ENCODE data around the gene MRTFA.

GRCh38 chr22:40400159-40400558, 236.4 kb downstream of the MRTFA start:
- TF ChIP-seq, protein P1, sequence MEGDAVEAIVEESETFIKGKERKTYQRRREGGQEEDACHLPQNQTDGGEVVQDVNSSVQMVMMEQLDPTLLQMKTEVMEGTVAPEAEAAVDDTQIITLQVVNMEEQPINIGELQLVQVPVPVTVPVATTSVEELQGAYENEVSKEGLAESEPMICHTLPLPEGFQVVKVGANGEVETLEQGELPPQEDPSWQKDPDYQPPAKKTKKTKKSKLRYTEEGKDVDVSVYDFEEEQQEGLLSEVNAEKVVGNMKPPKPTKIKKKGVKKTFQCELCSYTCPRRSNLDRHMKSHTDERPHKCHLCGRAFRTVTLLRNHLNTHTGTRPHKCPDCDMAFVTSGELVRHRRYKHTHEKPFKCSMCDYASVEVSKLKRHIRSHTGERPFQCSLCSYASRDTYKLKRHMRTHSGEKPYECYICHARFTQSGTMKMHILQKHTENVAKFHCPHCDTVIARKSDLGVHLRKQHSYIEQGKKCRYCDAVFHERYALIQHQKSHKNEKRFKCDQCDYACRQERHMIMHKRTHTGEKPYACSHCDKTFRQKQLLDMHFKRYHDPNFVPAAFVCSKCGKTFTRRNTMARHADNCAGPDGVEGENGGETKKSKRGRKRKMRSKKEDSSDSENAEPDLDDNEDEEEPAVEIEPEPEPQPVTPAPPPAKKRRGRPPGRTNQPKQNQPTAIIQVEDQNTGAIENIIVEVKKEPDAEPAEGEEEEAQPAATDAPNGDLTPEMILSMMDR (IDR thresholded peaks at IDR 0.05): no peak
- TF ChIP-seq POLR2A (IDR thresholded peaks at IDR 0.05): no peak

All from esophagus squamous epithelium (tissue), 4 donors.